Activated T-cell treated with anti-CD3 and anti-CD28 coated beads, Interleukin-2, amount 50 U/mL, for 1 hour (primary cell): Measurements from ENCODE around the gene ZNF790.
A peak's percentile ranks its signal among the peaks of the same experiment; 100 is the strongest.
"Not testable (repeated sequence)": the region's sequence is repeated elsewhere in the genome, so short reads cannot be mapped to it uniquely, and the experiment has no call there.

Experiments used
- DNase-seq: peaks from one replicate; pipeline ENCODE4 v3.0.0-alpha.2; 2020

The ZNF790 gene

GRCh38 chr19:36837906-36838783 is at the start of gene ZNF790:
Gene ZNF790 (minus strand): TSS chr19:36838387. CDS start chr19:36825619, 12,768 bp downstream.
- DNase-seq: peak; percentile 85

DNA sequence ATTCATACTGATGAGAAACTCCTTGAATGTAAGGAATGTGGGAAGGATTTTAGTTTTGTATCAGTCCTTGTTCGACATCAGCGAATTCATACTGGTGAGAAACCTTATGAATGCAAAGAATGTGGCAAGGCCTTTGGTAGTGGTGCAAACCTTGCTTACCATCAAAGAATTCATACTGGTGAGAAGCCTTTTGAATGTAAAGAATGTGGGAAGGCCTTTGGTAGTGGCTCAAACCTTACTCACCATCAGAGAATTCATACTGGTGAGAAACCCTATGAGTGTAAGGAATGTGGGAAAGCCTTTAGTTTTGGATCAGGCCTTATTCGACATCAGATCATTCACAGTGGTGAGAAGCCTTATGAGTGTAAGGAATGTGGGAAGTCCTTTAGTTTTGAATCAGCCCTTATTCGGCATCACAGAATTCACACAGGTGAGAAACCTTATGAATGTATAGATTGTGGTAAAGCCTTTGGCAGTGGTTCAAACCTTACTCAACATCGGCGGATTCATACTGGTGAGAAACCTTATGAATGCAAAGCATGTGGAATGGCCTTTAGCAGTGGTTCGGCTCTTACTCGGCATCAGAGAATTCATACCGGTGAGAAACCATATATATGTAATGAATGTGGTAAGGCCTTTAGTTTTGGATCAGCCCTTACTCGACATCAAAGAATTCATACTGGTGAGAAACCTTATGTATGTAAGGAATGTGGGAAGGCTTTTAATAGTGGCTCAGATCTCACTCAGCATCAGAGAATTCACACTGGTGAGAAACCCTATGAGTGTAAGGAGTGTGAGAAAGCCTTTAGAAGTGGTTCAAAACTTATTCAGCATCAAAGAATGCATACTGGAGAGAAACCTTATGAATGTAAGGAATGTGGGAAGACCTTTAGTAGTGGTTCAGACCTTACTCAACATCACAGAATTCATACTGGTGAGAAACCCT is 39.1 kb upstream of the ZNF790 start:
- no peak for DNase-seq

- no peak for DNase-seq
Observed at GRCh38 chr19:36851898-36852297, 13.7 kb upstream of the ZNF790 start.

DNA sequence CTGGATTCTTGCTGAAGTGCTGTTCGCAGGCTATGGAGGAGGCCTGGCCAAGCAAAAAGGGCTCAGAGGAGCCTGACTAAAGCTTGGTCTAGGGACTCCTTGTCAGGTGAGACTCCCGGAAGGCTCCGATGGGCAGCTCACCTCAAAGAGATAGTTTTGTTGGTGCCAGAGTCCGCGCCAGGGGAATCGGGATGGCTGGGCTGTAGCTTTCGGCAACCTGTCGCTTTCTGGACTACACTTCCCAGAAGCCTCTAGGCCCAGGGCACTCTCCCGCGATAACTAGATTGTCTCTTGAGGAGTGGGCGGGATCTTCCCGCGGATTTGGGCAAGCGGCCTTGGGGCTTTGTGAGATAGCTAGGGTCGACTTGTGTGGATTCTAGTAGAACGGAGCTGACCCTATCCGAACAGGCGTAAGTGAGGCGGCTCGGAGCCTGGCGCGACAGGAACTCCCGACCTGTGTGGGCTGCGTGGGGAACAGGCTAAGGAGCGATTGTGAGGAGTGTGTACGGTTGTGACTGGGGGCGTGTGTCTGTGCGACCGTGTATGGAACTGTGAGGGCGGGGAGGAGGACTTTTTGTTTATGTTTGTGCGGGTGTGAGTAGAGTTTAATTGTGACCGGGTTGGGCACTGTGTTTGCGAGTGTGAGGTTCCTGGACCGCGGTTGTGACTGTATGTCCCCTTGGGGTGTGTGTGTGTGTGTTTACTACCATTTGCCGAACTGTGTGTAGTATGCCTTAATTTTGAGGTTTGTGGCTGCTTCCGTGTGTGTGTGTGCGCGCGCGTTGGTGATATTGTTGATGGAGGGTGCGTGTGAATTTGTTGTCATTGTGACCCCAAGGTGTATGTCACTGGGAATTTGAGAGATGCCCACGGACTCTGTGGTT is 12.6 kb upstream of the ZNF790 start, which contains the start of gene ZNF345:
Gene ZNF345 (plus strand): TSS at position 318 of the 884 bp plus-strand sequence. CDS start 25,955 bp downstream, outside the sequence.
- DNase-seq: peak; percentile 81

DNA sequence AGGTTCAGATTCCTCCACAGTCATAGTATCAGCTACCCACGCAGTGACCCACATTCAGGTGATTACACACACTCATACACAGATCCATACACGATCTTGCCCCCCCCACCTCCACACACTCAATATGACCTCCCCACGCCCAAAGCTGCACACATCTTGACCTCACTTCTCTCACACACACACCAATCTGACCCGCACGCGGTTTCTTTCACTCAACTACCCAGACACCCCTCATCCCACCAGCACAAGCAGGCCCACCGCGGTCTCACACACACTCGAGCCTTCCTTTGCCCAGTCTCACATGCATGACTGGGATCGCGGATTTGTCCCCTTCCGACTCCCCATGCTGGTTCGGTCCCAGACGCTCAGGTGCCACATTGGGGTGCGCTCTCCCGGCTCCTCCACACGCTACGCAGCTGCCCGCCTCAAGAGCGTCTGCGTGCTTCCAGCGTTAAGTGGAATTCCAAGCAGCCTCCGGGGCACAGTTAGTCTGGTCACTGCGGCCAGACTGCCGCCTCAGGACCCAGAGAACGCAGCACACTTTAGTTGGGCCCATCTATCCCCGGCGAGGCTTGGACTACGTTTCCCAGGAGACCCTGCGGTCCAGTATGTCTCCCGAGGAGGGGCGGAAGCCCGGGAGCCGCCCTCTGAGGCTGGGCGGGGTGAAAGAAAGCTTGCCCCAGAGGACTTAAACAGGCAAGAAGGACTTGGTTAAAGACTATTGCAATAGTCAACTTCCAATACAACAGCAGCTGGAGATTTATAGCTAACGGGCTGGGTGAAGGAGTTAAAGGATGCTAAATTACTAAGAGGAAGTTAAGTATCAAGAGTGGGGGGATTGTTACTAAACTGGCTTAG is 11.7 kb upstream of the ZNF790 start:
- peak; percentile 86 for DNase-seq

- no peak for DNase-seq
Observed at GRCh38 chr19:36847968-36848367, 9.8 kb upstream of the ZNF790 start.

- DNase-seq: no peak
Observed at GRCh38 chr19:36838784-36839324, 667 bp upstream of the ZNF790 start.

- DNase-seq: no peak
Observed at GRCh38 chr19:36837176-36837905, 846 bp downstream of the ZNF790 start.

DNA sequence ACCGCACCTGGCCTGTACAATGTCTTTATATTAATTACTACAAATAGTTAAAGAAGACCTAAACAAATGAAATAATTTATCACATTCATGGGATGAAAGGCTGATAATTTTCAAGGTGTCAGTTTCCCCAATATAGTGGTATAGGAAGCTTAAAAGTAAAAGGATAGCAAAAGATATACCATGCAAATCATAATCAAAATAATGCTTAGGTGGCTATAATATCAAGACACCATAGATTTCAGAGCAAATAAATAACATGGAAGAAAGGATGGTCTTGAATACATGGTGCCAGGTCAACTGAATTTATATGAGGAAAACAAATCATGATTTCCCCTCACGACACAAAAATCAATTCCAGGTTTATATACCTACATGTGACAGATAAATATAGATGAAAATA is 4.8 kb downstream of the ZNF790 start:
- DNase-seq: no peak

DNA sequence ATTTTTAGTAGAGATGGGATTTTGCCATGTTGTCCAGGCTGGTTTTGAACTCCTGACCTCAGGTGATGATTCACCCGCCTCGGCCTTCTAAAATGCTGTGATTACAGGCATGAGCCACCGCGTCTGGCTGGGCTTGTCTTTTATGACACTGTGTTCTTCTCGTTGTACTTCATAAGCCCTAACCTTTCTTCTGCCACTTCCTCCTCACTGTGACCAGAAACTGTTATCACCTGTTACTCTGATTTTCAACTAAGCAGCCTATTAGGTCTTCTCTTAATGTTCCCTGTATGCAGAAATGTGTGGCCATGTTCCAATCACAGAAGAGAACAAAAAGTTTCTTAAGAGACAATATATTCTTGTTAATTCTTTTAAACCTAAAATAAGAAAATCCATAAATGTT is 16.4 kb downstream of the ZNF790 start:
- DNase-seq: no peak

DNA sequence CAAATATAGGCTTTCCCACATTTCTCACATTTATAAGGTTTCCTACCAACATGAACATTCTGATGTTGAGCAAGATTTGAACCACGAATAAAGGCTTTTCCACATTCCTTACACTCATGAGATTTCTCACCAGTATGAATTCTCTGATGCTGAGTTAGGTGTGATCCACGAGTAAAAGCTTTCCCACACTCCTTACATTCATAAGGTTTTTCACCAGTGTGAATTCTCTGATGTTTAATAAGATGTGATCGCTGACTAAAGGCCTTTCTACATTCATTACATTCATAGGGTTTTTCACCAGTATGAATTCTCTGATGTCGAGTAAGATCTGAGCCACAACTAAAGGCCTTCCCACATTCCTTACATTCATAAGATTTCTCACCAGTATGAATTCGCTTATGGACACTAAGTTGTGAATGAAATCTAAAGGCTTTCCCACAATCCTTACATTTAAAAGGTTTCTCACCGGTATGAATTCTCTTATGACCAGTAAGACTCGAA is 19.0 kb downstream of the ZNF790 start:
- no peak for DNase-seq

- DNase-seq: no peak
Observed at GRCh38 chr19:36807029-36807428, 31.2 kb downstream of the ZNF790 start.

- no peak for DNase-seq
Observed at GRCh38 chr19:36805364-36805763, 32.8 kb downstream of the ZNF790 start.

DNA sequence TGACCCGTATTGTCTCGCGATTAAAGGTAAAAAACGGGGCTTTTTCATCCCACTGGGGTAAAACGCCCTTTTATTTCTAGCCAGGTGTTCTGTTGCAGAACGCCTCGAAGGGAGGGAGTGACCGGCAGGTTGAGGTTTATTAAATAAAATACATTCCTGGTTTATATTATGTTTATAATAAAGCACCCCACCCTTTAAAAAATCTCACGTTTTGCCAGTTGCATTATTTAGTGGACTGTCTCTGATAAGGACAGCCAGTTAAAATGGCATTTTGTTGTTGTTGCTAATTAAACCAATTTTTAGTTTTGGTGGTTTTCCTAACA is 40.4 kb downstream of the ZNF790 start:
- DNase-seq: no peak

DNA sequence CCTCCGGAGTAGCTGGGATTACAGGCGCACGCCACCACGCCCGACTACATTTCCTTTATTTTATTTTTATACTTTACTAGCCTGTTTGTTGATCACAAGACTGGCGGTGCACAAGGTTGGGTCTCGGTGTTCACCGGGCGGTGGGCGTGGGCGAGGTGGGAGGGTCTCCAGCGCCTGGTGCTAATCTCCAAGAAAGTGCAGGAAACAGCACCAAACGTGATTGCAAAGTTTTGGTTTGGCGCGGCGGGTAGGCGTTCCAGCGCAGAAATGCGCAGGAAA is 41.5 kb downstream of the ZNF790 start:
- DNase-seq: no peak

DNA sequence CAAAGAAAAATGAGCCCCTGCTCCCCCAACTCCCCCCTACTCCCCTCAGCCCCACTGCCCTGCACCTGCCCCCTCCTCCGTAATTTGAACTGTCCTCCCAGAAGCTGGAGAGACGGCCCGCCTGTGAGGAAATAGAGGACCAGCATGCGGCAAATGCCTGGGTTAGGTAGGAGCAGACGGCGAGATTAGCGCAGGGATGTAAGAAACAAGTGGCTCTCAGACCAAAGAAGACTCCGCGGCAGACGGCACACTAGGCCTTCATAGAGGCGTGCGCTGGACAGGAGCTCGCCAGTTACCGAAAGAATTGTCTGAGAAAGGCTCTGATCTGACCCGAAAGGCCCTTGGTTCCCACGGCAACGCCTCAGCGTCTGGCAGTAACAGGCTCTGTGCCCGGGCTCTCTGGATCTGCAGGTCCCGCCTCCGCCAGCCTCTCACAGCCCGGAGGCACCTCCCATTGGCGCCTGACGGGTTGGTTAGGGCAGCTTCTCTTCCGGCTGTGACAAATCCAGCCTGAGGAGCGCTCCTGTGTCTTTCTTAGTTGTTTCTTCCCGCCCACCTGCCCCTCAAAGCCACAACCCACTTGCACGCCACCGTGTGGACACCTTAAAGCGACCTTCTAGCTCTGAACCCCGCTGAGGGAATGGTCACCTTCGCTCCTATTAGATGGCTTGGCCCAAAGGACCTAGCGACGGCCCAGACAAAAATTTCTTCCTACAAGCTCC is 46.6 kb downstream of the ZNF790 start:
- not testable (repeated sequence) for DNase-seq

- DNase-seq: no peak
Observed at GRCh38 chr19:36775768-36776167, 62.4 kb downstream of the ZNF790 start.

DNA sequence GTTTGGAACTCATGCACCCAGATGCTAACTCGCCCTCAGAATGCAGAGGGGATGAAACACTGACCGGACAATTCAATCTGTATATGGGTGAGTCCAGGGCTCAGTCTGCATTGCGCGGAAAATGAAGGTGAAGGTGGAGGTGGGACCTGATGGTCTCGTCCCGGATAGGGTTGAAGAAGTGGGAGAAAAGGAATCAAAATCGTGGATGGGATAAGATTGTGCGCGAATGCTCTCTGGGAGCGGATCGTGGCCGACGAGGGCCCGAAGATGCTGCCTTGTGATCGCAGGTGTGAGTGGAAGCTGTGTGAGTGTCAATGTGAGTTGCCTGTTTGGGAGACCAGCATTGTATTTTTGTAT is 65.0 kb downstream of the ZNF790 start:
- DNase-seq: no peak

DNA sequence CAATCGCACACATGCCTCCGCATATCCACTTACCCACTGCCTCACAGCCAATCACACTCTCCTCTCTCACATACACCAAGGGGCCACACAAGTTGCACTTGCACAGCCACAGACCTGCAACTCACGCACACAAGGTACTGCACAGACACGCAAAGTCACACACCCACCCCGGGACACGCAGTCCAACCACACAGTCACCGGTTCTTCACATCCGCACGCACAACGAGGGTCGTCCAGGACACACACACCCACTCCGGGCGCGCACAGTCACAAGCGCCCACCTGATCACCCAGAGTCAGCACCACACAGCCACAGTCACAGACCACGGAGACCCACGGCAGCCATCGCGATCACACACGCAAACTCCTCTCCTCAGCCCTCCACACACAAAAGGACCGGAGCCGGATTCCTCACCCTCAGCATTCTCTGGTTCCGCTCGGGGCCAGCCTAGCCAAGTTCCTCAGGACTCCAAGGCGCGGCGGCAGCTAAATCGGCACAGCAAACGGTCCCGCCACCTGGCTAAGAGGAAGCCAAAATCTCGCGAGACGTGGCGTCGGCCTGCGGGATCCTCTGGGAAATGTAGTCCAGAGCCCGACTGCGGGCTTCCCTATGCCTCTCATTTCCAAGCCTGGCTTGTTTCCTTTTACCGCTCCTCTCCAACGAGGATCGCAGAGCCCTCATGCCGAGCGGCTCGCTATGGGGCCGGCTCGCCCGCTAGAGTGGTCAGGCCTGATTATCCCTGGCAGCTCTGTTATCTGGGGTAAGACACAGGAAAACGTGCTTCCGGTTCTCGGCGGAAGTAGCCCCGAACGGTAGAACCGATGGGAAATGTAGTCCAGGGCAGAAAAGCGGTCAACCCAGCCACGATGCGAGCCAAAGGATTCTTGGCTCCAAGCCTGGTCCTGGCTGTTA is 65.6 kb downstream of the ZNF790 start, which contains the start of gene ZNF850:
Gene ZNF850 (minus strand): TSS at position 497 of the 912 bp plus-strand sequence. CDS start 10,201 bp downstream, outside the sequence.
- peak; percentile 94 for DNase-seq
